Kidney epithelial cell (primary cell): ENCODE results near the gene TRAPPC3L. TPM values are rescaled to one million over a fixed set of nuclear protein-coding genes. Genes with fewer than 3 reads are reported as not detected.

ENCODE experiments used
- DNase-seq: peaks from one replicate; pipeline ENCODE4 v3.0.0-alpha.2; 2010; ENCODE audit warnings: low read depth
- H3K27me3 ChIP-seq: 2 replicates; pipeline ENCODE4 v1.6.0; 2011; ENCODE audit warnings: low read length; ENCODE audit not compliant: control insufficient read depth, insufficient read depth
- H3K36me3 ChIP-seq: 2 replicates; pipeline ENCODE4 v1.5.1; 2011; ENCODE audit warnings: low read length; ENCODE audit not compliant: control insufficient read depth, insufficient read depth
- H3K4me3 ChIP-seq: 2 replicates; pipeline ENCODE4 v1.5.1; 2011; ENCODE audit warnings: low read depth, mild to moderate bottlenecking, control low read depth, low read length
- CTCF ChIP-seq: IDR thresholded peaks from 2 replicates; pipeline ENCODE4 v1.5.1; 2011; ENCODE audit warnings: mild to moderate bottlenecking, moderate library complexity, low read length, control low read depth, inconsistent platforms; ENCODE audit not compliant: insufficient read depth, poor library complexity, severe bottlenecking
- total RNA-seq: library from RNA; depleted of rRNA; stranded (reverse); fragments of >200 nt; gene quantifications from 2 replicates; pipeline ENCODE4 v1.2.3, GENCODE V29; 2015

The TRAPPC3L gene
- total RNA-seq, 1 donor from 2014 or later, result not detected

- H3K36me3 ChIP-seq, result no peaks in the 10 kb centered on the region
- peak; percentile 61 for TF ChIP-seq CTCF
- H3K27me3 ChIP-seq, result no peaks in the 10 kb centered on the region
- H3K4me3 ChIP-seq, result no peak overlapping the region
- DNase-seq, result peak; percentile 37
Observed at GRCh38 chr6:116536216-116536621, 9.3 kb downstream of the TRAPPC3L start.

- no peak for DNase-seq
- TF ChIP-seq CTCF, result no peak
- no peak overlapping the region for H3K4me3 ChIP-seq
- no peaks in the 10 kb centered on the region for H3K36me3 ChIP-seq
- H3K27me3 ChIP-seq, result no peaks in the 10 kb centered on the region
Observed at GRCh38 chr6:116535109-116535508, 10.4 kb downstream of the TRAPPC3L start.

GRCh38 chr6:116533233-116533957 lies 12.1 kb downstream of the TRAPPC3L start:
- H3K27me3 ChIP-seq, result no peaks in the 10 kb centered on the region
- TF ChIP-seq CTCF, result no peak
- DNase-seq, result no peak
- no peak overlapping the region for H3K4me3 ChIP-seq
- H3K36me3 ChIP-seq, result no peaks in the 10 kb centered on the region

GRCh38 chr6:116531675-116532570 lies 13.6 kb downstream of the TRAPPC3L start:
- DNase-seq, result peak; percentile 35
- H3K4me3 ChIP-seq, result no peak overlapping the region
- no peaks in the 10 kb centered on the region for H3K27me3 ChIP-seq
- peak; percentile 75 for TF ChIP-seq CTCF
- no peaks in the 10 kb centered on the region for H3K36me3 ChIP-seq

- no peak for DNase-seq
- no peak overlapping the region for H3K4me3 ChIP-seq
- TF ChIP-seq CTCF, result no peak
- H3K27me3 ChIP-seq, result no peaks in the 10 kb centered on the region
- no peaks in the 10 kb centered on the region for H3K36me3 ChIP-seq
Observed at GRCh38 chr6:116530436-116530835, 15.0 kb downstream of the TRAPPC3L start.
